ENCODE results near the gene XYLB. TPM values are rescaled to one million over a fixed set of nuclear protein-coding genes. Genes with fewer than 3 reads are reported as not detected.
A peak's percentile ranks its signal among the peaks of the same experiment; 100 is the strongest.

Gene XYLB
- total and polyA plus RNA-seq, 9 donors: 1.9 to 4.7 (median 3.3) TPM

DNA sequence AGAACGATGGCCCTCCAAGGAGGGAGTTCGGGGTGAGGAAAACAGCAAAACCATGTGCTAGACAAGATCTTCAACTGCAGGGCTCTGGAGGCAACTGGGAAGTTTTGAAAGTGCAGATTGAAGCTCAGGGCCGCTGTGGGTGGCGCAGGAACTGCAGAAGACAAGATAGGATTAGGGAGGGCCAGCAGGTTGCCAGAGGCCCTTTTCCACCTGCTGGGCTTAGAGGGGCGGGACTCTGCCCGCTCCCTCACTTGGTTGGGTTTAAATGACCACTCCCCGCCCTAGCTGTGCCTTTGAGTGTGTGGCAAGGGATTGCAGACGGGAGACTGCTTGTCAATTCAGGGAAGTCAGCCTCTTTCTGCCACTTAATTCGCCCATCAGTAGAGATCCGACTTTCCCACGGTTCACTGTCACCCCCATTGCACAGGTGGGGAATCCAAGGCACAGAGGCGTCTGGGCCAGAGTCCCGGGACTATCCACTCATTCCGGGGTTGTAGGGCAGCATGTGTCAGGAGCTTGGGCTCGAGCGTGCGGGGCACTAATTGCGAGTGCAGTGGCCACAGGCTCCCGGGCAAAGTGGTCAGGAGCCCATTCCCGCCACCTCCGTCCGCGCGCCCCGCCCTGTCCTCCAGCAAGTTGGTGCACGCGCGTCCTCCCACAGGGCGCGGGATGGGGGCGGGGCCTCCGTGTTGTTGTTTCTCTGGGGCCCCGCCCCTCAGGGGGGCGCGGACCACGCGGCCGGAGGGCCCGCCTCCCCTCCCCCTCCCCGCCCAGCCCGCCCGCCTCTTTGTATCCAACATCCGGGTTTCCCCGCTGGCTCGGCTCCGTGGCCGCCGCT, 106.7 kb downstream of the XYLB start, which contains the start of gene ACVR2B:
ACVR2B (plus strand) TSS at position 816 of the 838 bp plus-strand sequence. CDS start 433 bp downstream, outside the sequence.
- Histone ChIP-seq H3K27ac (ENCODE audit: low read length) (peak within 1 kb of the TSS; percentile 92), H3K36me3 (ENCODE audit: control insufficient read depth, insufficient read depth, low read length) (peaks cover 3% of the 10 kb centered on the region), H3K9me3 (replicated peaks; ENCODE audit: control insufficient read depth, low read depth, low read length) (no peaks in the 10 kb centered on the region), H3K27me3 (ENCODE audit: control insufficient read depth, insufficient read depth, low read length) (no peaks in the 10 kb centered on the region), H3K4me1 (ENCODE audit: control insufficient read depth, insufficient read depth, low read length) (peaks cover 33% of the 10 kb centered on the region), H3K4me3 (ENCODE audit: low read length) (peak within 1 kb of the TSS; percentile 81)
- DNase-seq: peak; percentile 92
- WGBS (ENCODE audit: insufficient coverage): 6% methylated on average over 32 of the region's 48 CpGs

- peaks cover 39% of the 10 kb centered on the region for H3K4me1 ChIP-seq (ENCODE audit: control insufficient read depth, insufficient read depth, low read length)
- DNase-seq: no peak
- under 1% methylated on average over 32 of the region's 36 CpGs for WGBS (ENCODE audit: insufficient coverage)
Measured at GRCh38 chr3:38453913-38454177, 107.3 kb downstream of the XYLB start.

DNA sequence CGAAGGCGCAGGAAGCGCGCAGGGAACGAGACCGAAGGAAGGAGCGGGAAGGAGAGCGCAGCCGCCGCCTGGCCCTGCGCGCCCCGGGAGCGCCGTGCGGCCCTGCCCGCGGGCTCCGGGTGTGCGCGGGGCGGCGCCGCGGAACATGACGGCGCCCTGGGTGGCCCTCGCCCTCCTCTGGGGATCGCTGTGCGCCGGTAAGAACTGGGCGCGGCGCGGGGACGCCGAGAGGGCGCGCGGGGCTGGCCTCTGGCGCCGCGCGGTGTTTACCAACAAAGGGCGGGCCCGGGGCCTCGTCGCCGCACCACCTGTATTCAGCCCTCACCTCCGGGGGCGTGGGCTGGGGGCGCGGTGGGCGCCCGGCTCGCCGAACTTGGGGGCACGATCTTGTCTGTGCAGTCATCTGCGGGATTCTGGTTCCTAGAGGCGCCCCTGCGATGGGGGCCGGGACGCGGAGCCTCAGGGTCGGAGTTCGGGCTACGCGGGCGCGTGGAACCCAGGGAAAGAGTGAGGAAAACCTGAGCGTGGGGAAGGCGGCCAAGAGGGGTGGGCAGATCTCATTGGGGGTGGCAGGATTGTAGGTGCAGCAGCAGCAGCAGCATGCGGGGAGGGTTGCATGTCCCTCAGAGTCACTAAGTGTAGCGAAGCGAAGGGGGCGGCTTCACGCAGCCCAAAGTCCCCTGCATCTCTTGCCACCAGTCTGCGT, 107.7 kb downstream of the XYLB start:
- Histone ChIP-seq H3K27me3 (ENCODE audit: control insufficient read depth, insufficient read depth, low read length) (no peaks in the 10 kb centered on the region), H3K27ac (ENCODE audit: low read length) (peak overlapping the region; percentile 92), H3K36me3 (ENCODE audit: control insufficient read depth, insufficient read depth, low read length) (peaks cover 3% of the 10 kb centered on the region), H3K4me3 (ENCODE audit: low read length) (peak overlapping the region; percentile 81), H3K9me3 (replicated peaks; ENCODE audit: control insufficient read depth, low read depth, low read length) (no peaks in the 10 kb centered on the region), H3K4me1 (ENCODE audit: control insufficient read depth, insufficient read depth, low read length) (peaks cover 44% of the 10 kb centered on the region)
- peak; percentile 44 for DNase-seq
- under 1% methylated on average over 78 of the region's 78 CpGs for WGBS (ENCODE audit: insufficient coverage)

More at GRCh38 chr3:38453913-38454177, 107.3 kb downstream of the XYLB start:
- no peaks in the 10 kb centered on the region for H3K9me3 ChIP-seq (replicated peaks; ENCODE audit: control insufficient read depth, low read depth, low read length)
- H3K4me3 ChIP-seq (ENCODE audit: low read length): peak overlapping the region; percentile 81
- no peaks in the 10 kb centered on the region for H3K27me3 ChIP-seq (ENCODE audit: control insufficient read depth, insufficient read depth, low read length)
- peaks cover 3% of the 10 kb centered on the region for H3K36me3 ChIP-seq (ENCODE audit: control insufficient read depth, insufficient read depth, low read length)
- H3K27ac ChIP-seq (ENCODE audit: low read length): peak overlapping the region; percentile 92

DNA sequence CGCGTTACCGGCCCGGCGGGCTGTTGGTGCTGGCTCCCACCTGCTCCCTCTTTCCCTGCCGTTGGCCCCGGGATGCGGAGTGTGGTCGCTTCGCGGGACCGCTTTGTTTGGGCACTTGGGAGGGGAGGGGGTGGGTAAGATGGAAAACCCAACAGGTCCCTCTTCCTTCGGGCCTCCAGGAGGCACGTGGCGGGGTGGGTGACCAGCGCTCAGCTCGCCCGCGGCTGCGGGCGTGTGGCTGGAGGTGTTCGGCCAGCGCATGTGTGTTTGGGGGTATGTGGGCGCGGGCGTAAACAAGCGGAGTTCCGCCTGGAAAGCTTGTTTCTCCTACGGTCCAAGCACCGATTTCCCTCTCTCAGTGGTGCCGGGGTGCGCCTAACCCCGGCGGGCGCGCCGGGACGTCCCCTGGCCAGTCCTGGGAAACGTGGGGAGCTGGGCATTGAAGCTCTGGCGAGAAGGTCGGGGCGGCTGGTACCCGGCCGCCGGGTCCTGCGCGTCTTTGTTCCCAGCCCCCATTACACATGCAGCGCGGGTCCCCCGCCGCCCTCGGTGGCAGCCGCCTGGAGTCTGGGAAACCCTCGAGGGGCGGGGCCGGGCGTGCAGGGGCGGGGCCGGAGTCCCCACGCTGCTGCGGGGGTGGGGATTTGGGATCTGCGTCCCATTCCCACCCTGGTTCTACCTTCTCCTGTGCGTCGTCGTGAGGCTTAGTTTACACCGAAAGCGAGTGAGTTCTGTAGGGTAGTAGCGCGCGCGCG, 108.5 kb downstream of the XYLB start:
- H3K4me1 ChIP-seq (ENCODE audit: control insufficient read depth, insufficient read depth, low read length): peaks cover 51% of the 10 kb centered on the region
- 0% methylated on average over 26 of the region's 72 CpGs for WGBS (ENCODE audit: insufficient coverage)

GRCh38 chr3:38455639-38456430, 109.2 kb downstream of the XYLB start:
- H3K9me3 ChIP-seq (replicated peaks; ENCODE audit: control insufficient read depth, low read depth, low read length): no peaks in the 10 kb centered on the region
- peak overlapping the region; percentile 92 for H3K27ac ChIP-seq (ENCODE audit: low read length)
- 16% methylated on average over 11 of the region's 15 CpGs for WGBS (ENCODE audit: insufficient coverage)
- DNase-seq: no peak
- peaks cover 59% of the 10 kb centered on the region for H3K4me1 ChIP-seq (ENCODE audit: control insufficient read depth, insufficient read depth, low read length)
- no peaks in the 10 kb centered on the region for H3K27me3 ChIP-seq (ENCODE audit: control insufficient read depth, insufficient read depth, low read length)
- peaks cover 3% of the 10 kb centered on the region for H3K36me3 ChIP-seq (ENCODE audit: control insufficient read depth, insufficient read depth, low read length)
- H3K4me3 ChIP-seq (ENCODE audit: low read length): peak overlapping the region; percentile 81

More for the DNA sequence above, 108.5 kb downstream of the XYLB start:
- H3K27me3 ChIP-seq (ENCODE audit: control insufficient read depth, insufficient read depth, low read length): no peaks in the 10 kb centered on the region
- peak overlapping the region; percentile 92 for H3K27ac ChIP-seq (ENCODE audit: low read length)
- peak overlapping the region; percentile 81 for H3K4me3 ChIP-seq (ENCODE audit: low read length)
- H3K36me3 ChIP-seq (ENCODE audit: control insufficient read depth, insufficient read depth, low read length): peaks cover 3% of the 10 kb centered on the region
- peak; percentile 71 for DNase-seq
- H3K9me3 ChIP-seq (replicated peaks; ENCODE audit: control insufficient read depth, low read depth, low read length): no peaks in the 10 kb centered on the region

DNA sequence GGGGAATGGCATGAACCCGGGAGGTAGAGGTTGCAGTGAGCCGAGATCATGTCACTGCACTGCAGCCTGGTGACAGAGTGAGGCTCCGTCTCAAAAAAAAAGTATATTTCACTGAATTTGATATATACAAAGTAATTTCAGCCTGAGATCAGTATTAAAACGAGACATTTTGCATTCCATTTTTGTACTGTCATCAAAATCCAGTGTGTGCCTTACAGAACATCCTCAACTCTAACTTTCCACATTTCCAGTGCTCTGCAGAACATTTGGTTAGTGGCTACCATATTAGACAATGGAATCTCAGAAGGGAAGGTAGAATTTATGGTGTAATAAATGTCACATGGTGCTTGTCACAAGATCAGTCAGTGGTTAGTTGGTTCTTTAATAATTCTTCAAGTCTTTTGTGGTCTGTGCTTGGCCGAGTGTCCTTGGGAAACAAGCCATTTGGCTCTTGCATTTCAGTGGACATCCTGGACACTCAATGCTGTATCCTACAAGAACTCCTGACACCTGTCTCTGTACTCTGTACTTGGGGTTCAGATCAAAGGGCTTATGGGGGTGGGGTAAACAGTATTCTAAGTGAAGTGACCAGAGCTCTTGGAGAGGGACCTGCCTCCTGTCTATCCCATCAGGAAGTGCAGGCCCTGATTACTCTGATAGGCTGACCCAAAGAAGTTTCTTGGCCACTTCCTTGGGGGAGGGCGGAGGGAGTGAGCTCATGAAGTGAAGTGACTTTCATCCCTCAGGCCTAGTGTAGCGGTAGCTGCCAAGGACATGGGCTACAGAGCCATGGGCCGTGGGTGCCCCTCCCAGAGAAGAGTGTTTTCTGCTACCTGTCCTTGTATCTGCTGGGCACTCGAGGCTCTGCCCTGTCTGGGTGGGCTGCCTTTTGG, 110.8 kb downstream of the XYLB start:
- no peaks in the 10 kb centered on the region for H3K9me3 ChIP-seq (replicated peaks; ENCODE audit: control insufficient read depth, low read depth, low read length)
- H3K27me3 ChIP-seq (ENCODE audit: control insufficient read depth, insufficient read depth, low read length): no peaks in the 10 kb centered on the region
- H3K4me1 ChIP-seq (ENCODE audit: control insufficient read depth, insufficient read depth, low read length): peaks cover 65% of the 10 kb centered on the region
- DNase-seq: no peak
- no peak overlapping the region for H3K4me3 ChIP-seq (ENCODE audit: low read length)
- peaks cover 3% of the 10 kb centered on the region for H3K36me3 ChIP-seq (ENCODE audit: control insufficient read depth, insufficient read depth, low read length)
- no peak overlapping the region for H3K27ac ChIP-seq (ENCODE audit: low read length)
- 100% methylated on average over 1 of the region's 9 CpGs for WGBS (ENCODE audit: insufficient coverage)

DNA sequence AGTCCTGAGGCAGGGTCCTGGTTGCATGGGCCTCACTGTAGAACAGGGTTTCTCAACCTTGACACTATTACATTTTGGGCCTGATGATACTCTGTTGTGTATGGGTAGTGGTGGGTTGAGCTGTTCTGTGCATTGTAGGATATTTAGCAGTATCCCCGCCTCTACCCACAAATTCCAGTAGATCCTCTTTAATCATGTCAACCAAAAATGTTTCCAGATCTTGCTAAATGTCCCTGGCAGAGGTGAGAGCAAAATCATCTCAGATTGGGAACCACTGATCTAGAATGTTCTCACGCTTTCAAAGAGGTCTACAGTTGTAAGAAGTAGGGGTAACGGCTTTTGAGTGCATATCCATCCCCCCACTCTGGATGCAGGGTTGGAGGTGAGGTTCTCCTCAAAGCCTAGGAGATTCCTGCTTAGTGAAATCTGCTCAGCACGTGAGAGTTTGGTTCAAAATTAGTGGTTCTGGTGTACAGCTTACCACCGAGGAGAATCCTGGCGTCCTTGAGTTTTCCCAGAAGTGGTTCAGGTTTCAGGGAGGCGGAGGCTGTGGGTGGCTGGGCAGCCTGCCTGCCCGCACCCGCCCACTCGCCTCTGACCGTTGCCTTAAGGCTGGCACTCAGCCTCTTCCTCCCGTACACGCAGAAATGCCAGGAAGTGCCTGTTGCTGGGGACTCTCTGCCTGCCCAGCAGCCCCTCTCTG, 112.4 kb downstream of the XYLB start:
- Histone ChIP-seq H3K4me3 (ENCODE audit: low read length) (peak overlapping the region; percentile 49), H3K9me3 (replicated peaks; ENCODE audit: control insufficient read depth, low read depth, low read length) (no peaks in the 10 kb centered on the region), H3K27ac (ENCODE audit: low read length) (peak overlapping the region; percentile 92), H3K36me3 (ENCODE audit: control insufficient read depth, insufficient read depth, low read length) (peaks cover 3% of the 10 kb centered on the region), H3K27me3 (ENCODE audit: control insufficient read depth, insufficient read depth, low read length) (no peaks in the 10 kb centered on the region), H3K4me1 (ENCODE audit: control insufficient read depth, insufficient read depth, low read length) (peaks cover 60% of the 10 kb centered on the region)
- DNase-seq: peak; percentile 64
- WGBS (ENCODE audit: insufficient coverage): 43% methylated on average over 9 of the region's 13 CpGs

DNA sequence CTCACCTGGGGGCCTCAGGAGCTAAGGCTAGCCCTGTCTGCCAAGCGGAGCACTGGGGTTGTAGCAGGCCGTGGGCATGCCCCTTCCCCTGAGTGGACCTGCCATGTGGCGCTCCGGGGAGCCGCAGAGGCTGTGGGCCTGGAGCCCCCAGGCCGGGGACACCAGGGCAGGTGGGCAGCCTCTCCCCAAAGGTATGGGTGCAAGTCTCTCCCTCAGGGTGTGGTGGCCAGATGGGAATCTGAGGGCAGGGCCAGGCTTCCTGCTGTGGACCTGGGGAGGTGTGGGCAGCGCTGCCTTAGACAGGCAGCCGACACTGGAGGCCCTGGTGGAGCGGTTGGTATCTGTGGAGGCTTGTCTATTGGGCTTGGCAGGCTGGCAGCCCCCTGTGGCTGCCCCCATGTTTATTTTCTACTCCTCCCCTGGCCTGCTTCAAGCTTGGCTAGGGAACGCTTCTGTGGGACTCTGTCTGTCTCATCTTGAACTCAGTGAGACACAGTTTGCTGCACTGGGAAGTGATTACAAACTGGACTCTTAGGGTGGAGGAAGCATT, 113.0 kb downstream of the XYLB start:
- H3K27ac ChIP-seq (ENCODE audit: low read length): peak overlapping the region; percentile 92
- H3K9me3 ChIP-seq (replicated peaks; ENCODE audit: control insufficient read depth, low read depth, low read length): peaks cover under 1% of the 10 kb centered on the region
- DNase-seq: no peak
- H3K4me1 ChIP-seq (ENCODE audit: control insufficient read depth, insufficient read depth, low read length): peaks cover 60% of the 10 kb centered on the region
- 72% methylated on average over 10 of the region's 10 CpGs for WGBS (ENCODE audit: insufficient coverage)
- peaks cover 3% of the 10 kb centered on the region for H3K36me3 ChIP-seq (ENCODE audit: control insufficient read depth, insufficient read depth, low read length)
- H3K4me3 ChIP-seq (ENCODE audit: low read length): peak overlapping the region; percentile 49
- no peaks in the 10 kb centered on the region for H3K27me3 ChIP-seq (ENCODE audit: control insufficient read depth, insufficient read depth, low read length)
